AG04449 (cell line): Measurements from ENCODE around the gene IL20RA.
"Not testable (repeated sequence)": the region's sequence is repeated elsewhere in the genome, so short reads cannot be mapped to it uniquely, and the experiment has no call there.

Experiments
- CTCF ChIA-PET: fragments of 350-600 bp; formaldehyde crosslinking; extraction: SDS; loops from one replicate; lab custom pipeline; 2021; ENCODE audit warnings: antibody characterized with exemption; lab: Yijun Ruan, JAX
- POLR2A ChIA-PET: fragments of 400-600, 350-600 bp; formaldehyde crosslinking; extraction: SDS; loops from one replicate; lab custom pipeline; 2020; ENCODE audit warnings: antibody characterized with exemption, inconsistent platforms; lab: Yijun Ruan, JAX
- DNase-seq: peaks from one replicate; pipeline ENCODE4 v3.0.0-alpha.2; 2010; ENCODE audit warnings: low read depth, low spot score
- H3K4me3 ChIP-seq: 2 replicates; pipeline ENCODE4 v1.5.1; 2011; ENCODE audit warnings: low read depth, mild to moderate bottlenecking, control low read depth, low read length
- CTCF ChIP-seq: IDR thresholded peaks from one replicate; pipeline ENCODE4 v1.5.1; 2011; ENCODE audit warnings: mild to moderate bottlenecking, moderate library complexity, low read length, control low read depth, inconsistent platforms; ENCODE audit not compliant: insufficient read depth; ENCODE audit errors: missing control alignments

Gene IL20RA

GRCh38 chr6:137076277-137077068 lies 31.7 kb upstream of the IL20RA start:
- no peak overlapping the region for H3K4me3 ChIP-seq
- no peak for DNase-seq
- ChIA-PET CTCF (interaction anchor here (0.7 to 1.9 kb wide), 11 partner anchors 9 to 563 kb away, joined by 3 to 6 read pairs (median 3); no protein-coding TSS in a partner anchor), POLR2A (no interaction called here)
- peak; percentile 81 for TF ChIP-seq CTCF

DNA sequence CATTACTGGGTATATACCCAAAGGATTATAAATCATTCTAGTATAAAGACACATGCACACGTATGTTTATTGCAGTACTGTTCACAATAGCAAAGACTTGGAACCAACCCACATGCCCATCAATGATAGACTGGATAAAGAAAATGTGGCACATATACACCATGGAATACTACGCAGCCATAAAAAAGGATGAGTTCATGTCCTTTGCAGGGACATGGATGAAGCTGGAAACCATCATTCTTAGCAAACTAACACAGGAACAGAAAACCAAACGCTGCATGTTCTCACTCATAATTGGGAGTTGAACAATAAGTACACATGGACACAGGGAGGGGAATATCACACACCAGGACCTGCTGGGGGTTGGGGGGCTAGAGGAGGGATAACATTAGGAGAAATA lies 31.0 kb upstream of the IL20RA start:
- CTCF ChIA-PET: interaction anchor here (0.7 to 1.2 kb wide), 2 partner anchors 22 to 232 kb away, joined by 3 read pairs; no protein-coding TSS in a partner anchor

GRCh38 chr6:137070303-137070702 lies 25.5 kb upstream of the IL20RA start:
- ChIA-PET CTCF (no interaction called here), POLR2A (no interaction called here)
- H3K4me3 ChIP-seq: no peak overlapping the region
- DNase-seq: no peak
- no peak for TF ChIP-seq CTCF

More for the DNA sequence above, 31.0 kb upstream of the IL20RA start:
- H3K4me3 ChIP-seq, DNase-seq, POLR2A ChIA-PET: not testable (repeated sequence)

DNA sequence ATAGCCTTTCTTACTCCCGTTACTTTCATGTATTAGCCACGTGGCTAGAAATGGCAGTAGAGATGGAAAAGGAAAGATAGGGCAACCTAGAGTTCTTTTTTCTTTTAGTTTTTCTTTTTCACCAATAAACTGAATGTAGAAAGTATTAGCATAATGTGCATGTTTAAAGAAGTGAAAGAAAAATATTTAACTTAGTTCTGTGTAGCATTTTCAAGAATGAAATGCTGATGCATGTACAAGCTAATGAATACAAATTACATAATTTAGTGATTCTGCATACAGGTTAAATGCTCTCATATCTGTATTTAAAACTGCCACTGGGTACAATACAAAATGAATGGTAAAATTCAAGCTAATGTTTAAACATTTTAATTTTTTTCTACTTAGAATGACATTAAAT lies 22.6 kb upstream of the IL20RA start:
- TF ChIP-seq CTCF: no peak
- POLR2A ChIA-PET: no interaction called here
- DNase-seq: no peak
- CTCF ChIA-PET: interaction anchor here (0.8 to 1.1 kb wide), 2 partner anchors 10 to 246 kb away, joined by 3 to 4 read pairs; no protein-coding TSS in a partner anchor
- H3K4me3 ChIP-seq: no peak overlapping the region

DNA sequence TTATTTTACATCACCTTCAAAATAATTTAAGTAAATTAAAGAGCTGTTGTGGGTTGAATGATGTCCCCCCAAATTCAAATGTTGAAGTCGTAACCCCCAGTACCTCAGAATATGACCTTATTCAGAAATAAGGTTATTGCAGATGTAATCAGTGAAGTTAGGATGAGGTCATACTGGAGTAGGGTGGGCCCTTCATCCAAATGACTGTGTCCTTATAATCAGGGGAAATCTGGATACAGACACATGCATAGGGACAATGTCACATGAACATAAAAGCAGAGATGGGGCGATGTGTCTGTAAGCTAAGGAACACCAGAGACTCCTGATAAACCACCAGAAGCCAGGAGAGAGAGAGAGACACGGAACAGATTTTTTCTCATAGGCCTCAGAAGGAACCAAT lies 13.3 kb upstream of the IL20RA start:
- CTCF ChIA-PET: no interaction called here
- no peak for DNase-seq
- TF ChIP-seq CTCF: no peak
- POLR2A ChIA-PET: no interaction called here
- no peak overlapping the region for H3K4me3 ChIP-seq

- no peak overlapping the region for H3K4me3 ChIP-seq
- no peak for DNase-seq
- ChIA-PET CTCF (interaction anchor here (0.8 kb wide), 1 partner anchor 13 kb away, joined by 3 read pairs; no protein-coding TSS in a partner anchor), POLR2A (no interaction called here)
- no peak for TF ChIP-seq CTCF
Measured at GRCh38 chr6:137056121-137056880, 11.5 kb upstream of the IL20RA start.
